Naive thymus-derived CD4-positive, alpha-beta T cell (primary cell): Measurements from ENCODE around the gene PKHD1. TPM values are rescaled to one million over a fixed set of nuclear protein-coding genes. Genes with fewer than 3 reads are reported as not detected.
"Not testable (repeated sequence)": the region's sequence is repeated elsewhere in the genome, so short reads cannot be mapped to it uniquely, and the experiment has no call there.

Experiments used
- ATAC-seq: fragments of 150-1000 bp; cut with Tn5 transposase; 2 replicates; pipeline ENCODE4 v1.10.0; 2021; ENCODE audit warnings: mild to moderate bottlenecking, moderate library complexity
- CTCF ChIA-PET: fragments of 350-600 bp; sonication (Branson Sonifier 250); formaldehyde crosslinking; loops from one replicate; lab custom pipeline; 2021; ENCODE audit warnings: antibody characterized with exemption; lab: Charles Lee
- POLR2A ChIA-PET: fragments of 350-600 bp; sonication (Branson Sonifier 250); formaldehyde crosslinking; loops from one replicate; lab custom pipeline; 2021; ENCODE audit warnings: antibody characterized with exemption, inconsistent platforms; lab: Charles Lee
- DNase-seq, 9 donors: peaks; one replicate each; pipeline versions ENCODE4 v3.0.0 to v3.0.0-alpha.2; 2020 to 2022; ENCODE audit warnings: mixed read lengths in 1 of 9
- H3K27ac ChIP-seq: one replicate; pipeline ENCODE4 v1.7.0; 2013; ENCODE audit warnings: mild to moderate bottlenecking, low read depth, low read length, moderate library complexity
- H3K27me3 ChIP-seq, 2 donors: one replicate each; pipeline ENCODE4 v1.7.0; 2013; ENCODE audit warnings: low read length in 2 of 2, mild to moderate bottlenecking in 2 of 2, moderate library complexity in 2 of 2; ENCODE audit not compliant: control insufficient read depth in 2 of 2, insufficient read depth in 2 of 2
- H3K36me3 ChIP-seq, 3 experiments: 1 replicate in 2 of 3; 2 replicates in 1 of 3; pipeline ENCODE4 v1.7.0; 2013; ENCODE audit warnings: low read length in 3 of 3, mild to moderate bottlenecking in 3 of 3, moderate library complexity in 1 of 3; ENCODE audit not compliant: insufficient read depth in 3 of 3, control insufficient read depth in 2 of 3
- H3K4me1 ChIP-seq, 2 donors: one replicate each; pipeline ENCODE4 v1.7.0; 2013; ENCODE audit warnings: low read length in 2 of 2, mild to moderate bottlenecking in 2 of 2, moderate library complexity in 1 of 2; ENCODE audit not compliant: control insufficient read depth in 2 of 2, insufficient read depth in 2 of 2
- H3K4me3 ChIP-seq: 2 replicates; pipeline ENCODE4 v1.7.0; 2013; ENCODE audit warnings: mild to moderate bottlenecking, low read length
- H3K9me3 ChIP-seq, 3 experiments: 1 replicate in 2 of 3; 2 replicates in 1 of 3; pipeline ENCODE4 v1.7.0; 2013; ENCODE audit warnings: low read length in 3 of 3; ENCODE audit not compliant: control insufficient read depth in 2 of 3
- H3K27ac Mint-ChIP-seq, 9 donors: one replicate each; pipeline ENCODE4 v1.8.0; 2020 to 2022; ENCODE audit warnings: mixed read lengths in 9 of 9, mild to moderate bottlenecking in 8 of 9, moderate library complexity in 5 of 9, inconsistent platforms in 2 of 9
- H3K27me3 Mint-ChIP-seq, 5 donors: one replicate each; pipeline ENCODE4 v1.8.0; 2021 to 2022; ENCODE audit warnings: mixed read lengths in 5 of 5, mild to moderate bottlenecking in 1 of 5
- H3K36me3 Mint-ChIP-seq, 5 donors: one replicate each; pipeline ENCODE4 v1.8.0; 2020 to 2022; ENCODE audit warnings: mixed read lengths in 5 of 5, mild to moderate bottlenecking in 3 of 5, inconsistent platforms in 1 of 5
- H3K4me1 Mint-ChIP-seq, 7 donors: one replicate each; pipeline ENCODE4 v1.8.0; 2020 to 2022; ENCODE audit warnings: mixed read lengths in 7 of 7, mild to moderate bottlenecking in 3 of 7, inconsistent platforms in 1 of 7
- H3K4me3 Mint-ChIP-seq, 10 donors: one replicate each; pipeline ENCODE4 v1.8.0; 2020 to 2022; ENCODE audit warnings: mild to moderate bottlenecking in 10 of 10, mixed read lengths in 10 of 10, moderate library complexity in 6 of 10, inconsistent platforms in 2 of 10
- H3K9me3 Mint-ChIP-seq, 11 donors: one replicate each; pipeline ENCODE4 v1.8.0; 2020 to 2022; ENCODE audit warnings: mixed read lengths in 11 of 11, mild to moderate bottlenecking in 4 of 11, inconsistent platforms in 1 of 11, moderate library complexity in 1 of 11
- intact Hi-C, 2 donors: fragments of 100-400 bp; cut with micrococcal nuclease; formaldehyde crosslinking; loops; one replicate each; pipeline ENCODE4 v1.15.1; 2023
- polyA plus RNA-seq, 2 donors: library from polyadenylated mRNA; unstranded; fragments of 300-500 nt; fragmentation: Illumina TruSeq; gene quantifications; one replicate each; pipeline ENCODE4 v1.2.3, GENCODE V29; 2021
- total RNA-seq, 6 experiments: library from RNA in 5 of 6; stranded (reverse) in 5 of 6; gene quantifications; 1 replicate in 5 of 6; 2 replicates in 1 of 6; pipeline ENCODE4 v1.2.3 and lab custom pipeline; 2021 to 2026

PKHD1 gene
- total and polyA plus RNA-seq, 7 experiments from 2014 or later = not detected

DNA sequence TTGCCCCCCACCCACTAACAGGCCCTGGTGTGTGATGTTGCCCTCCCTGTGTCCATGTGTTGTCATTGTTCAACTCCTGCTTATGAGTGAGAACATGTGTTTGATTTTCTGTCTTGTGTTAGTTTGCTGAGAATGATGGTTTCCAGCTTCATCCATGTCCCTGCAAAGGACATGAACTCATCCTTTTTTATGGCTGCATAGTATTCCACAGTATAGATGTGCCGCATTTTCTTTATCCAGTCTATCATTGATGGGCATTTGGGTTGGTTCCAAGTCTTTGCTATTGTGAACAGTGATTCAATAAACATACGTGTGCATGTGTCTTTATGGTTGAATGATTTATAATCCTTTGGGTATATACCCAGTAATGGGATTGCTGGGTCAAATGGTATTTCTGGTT, 169.1 kb downstream of the PKHD1 start:
- H3K27ac ChIP-seq, H3K4me3 Mint-ChIP-seq, DNase-seq, H3K36me3 Mint-ChIP-seq, H3K4me1 Mint-ChIP-seq, H3K27me3 ChIP-seq, intact Hi-C loops, H3K36me3 ChIP-seq, CTCF ChIA-PET, H3K4me1 ChIP-seq, POLR2A ChIA-PET, H3K4me3 ChIP-seq, H3K9me3 ChIP-seq, H3K27ac Mint-ChIP-seq, ATAC-seq: not testable (repeated sequence)
- peaks cover 0 to 15% (median 6%) of the 10 kb centered on the region in 5 donors for H3K27me3 Mint-ChIP-seq
- H3K9me3 Mint-ChIP-seq = peaks cover 0 to 23% (median 14%) of the 10 kb centered on the region in 11 donors

DNA sequence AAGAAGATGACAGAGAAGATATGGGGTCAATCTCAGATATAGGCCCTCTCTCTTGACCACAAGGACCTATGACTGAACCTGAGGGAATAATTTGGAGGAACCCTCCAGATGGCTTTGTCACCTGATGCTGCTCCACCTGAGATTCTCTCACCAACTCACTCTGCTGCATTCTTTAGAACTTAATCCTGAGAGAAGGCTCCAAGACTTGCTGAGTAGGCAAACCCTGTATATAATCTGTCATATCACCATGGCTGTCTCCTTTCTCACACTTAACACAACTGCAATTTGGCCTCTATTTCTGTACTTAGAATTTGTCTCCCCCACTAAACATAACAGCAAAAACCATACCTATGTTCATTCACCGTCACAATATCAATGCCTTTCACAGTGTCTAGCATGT, 172.3 kb downstream of the PKHD1 start:
- ChIA-PET CTCF (no interaction called here), POLR2A (no interaction called here)
- no peak overlapping the region for H3K4me3 ChIP-seq

DNA sequence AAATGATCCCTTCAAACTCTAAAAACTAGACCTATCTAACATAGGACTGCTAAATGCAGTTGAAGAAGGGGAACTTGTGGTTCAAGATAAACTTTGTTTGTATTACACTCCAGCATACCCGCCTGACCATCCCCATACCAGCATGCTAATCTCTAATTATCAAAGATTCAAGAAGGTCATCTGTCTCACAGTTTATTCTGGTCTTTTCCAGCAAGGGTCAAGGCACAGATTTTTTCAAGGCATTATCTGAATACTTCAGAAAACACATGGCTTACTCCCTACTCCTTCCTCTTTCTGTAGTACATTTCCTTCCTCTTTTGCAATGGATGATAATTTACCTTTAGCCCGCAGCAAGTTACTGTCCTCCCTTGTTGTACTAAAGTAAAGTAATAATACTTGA, 174.1 kb downstream of the PKHD1 start:
- H3K4me1 Mint-ChIP-seq = no peaks in the 10 kb centered on the region
- ChIA-PET CTCF (no interaction called here), POLR2A (no interaction called here)
- intact Hi-C loops = no loop called here
- Histone ChIP-seq H3K36me3 (no peaks in the 10 kb centered on the region), H3K9me3 (no peaks in the 10 kb centered on the region), H3K4me3 (no peak overlapping the region), H3K27ac (no peak overlapping the region), H3K4me1 (no peaks in the 10 kb centered on the region), H3K27me3 (no peaks in the 10 kb centered on the region)
- no peak overlapping the region for H3K4me3 Mint-ChIP-seq
- H3K27me3 Mint-ChIP-seq = peaks cover 9 to 23% (median 15%) of the 10 kb centered on the region in 5 donors
- ATAC-seq (no peak), DNase-seq (no peak)
- no peak overlapping the region for H3K27ac Mint-ChIP-seq
- H3K36me3 Mint-ChIP-seq = no peaks in the 10 kb centered on the region
- H3K9me3 Mint-ChIP-seq = peaks cover 0 to 5% (median 1%) of the 10 kb centered on the region in 11 donors

More for the DNA sequence above, 172.3 kb downstream of the PKHD1 start:
- Histone ChIP-seq H3K27me3 (no peaks in the 10 kb centered on the region), H3K36me3 (no peaks in the 10 kb centered on the region), H3K9me3 (no peaks in the 10 kb centered on the region), H3K4me1 (no peaks in the 10 kb centered on the region), H3K27ac (no peak overlapping the region)
- Mint-ChIP-seq H3K27me3 (peaks cover 6 to 15% (median 10%) of the 10 kb centered on the region in 5 donors), H3K36me3 (no peaks in the 10 kb centered on the region), H3K4me1 (no peaks in the 10 kb centered on the region), H3K4me3 (no peak overlapping the region), H3K27ac (no peak overlapping the region), H3K9me3 (peaks cover 0 to 17% (median 7%) of the 10 kb centered on the region in 11 donors)
- ATAC-seq = no peak
- intact Hi-C loops = no loop called here
- DNase-seq = no peak

- Histone ChIP-seq H3K27ac (no peak overlapping the region), H3K4me3 (no peak overlapping the region), H3K27me3 (no peaks in the 10 kb centered on the region), H3K4me1 (no peaks in the 10 kb centered on the region), H3K9me3 (no peaks in the 10 kb centered on the region), H3K36me3 (no peaks in the 10 kb centered on the region)
- peaks cover 10 to 28% (median 16%) of the 10 kb centered on the region in 5 donors for H3K27me3 Mint-ChIP-seq
- no peaks in the 10 kb centered on the region for H3K4me1 Mint-ChIP-seq
- POLR2A ChIA-PET = no interaction called here
- intact Hi-C loops = no loop called here
- ATAC-seq (no peak), DNase-seq (no peak)
- H3K4me3 Mint-ChIP-seq = no peak overlapping the region
- no peaks in the 10 kb centered on the region for H3K36me3 Mint-ChIP-seq
- no peak overlapping the region for H3K27ac Mint-ChIP-seq
- CTCF ChIA-PET = no interaction called here
- H3K9me3 Mint-ChIP-seq = peaks cover 0 to 5% (median 0%) of the 10 kb centered on the region in 11 donors
Measured at GRCh38 chr6:51910851-51911250, 176.6 kb downstream of the PKHD1 start.

GRCh38 chr6:51908243-51908642, 179.2 kb downstream of the PKHD1 start:
- H3K4me3 ChIP-seq = no peak overlapping the region
- no peaks in the 10 kb centered on the region for H3K27me3 ChIP-seq
- Mint-ChIP-seq H3K4me3 (no peak overlapping the region), H3K36me3 (no peaks in the 10 kb centered on the region), H3K27ac (no peak overlapping the region), H3K27me3 (peaks cover 4 to 28% (median 13%) of the 10 kb centered on the region in 5 donors), H3K9me3 (peaks cover 0 to 5% (median 0%) of the 10 kb centered on the region in 11 donors), H3K4me1 (no peaks in the 10 kb centered on the region)
- H3K36me3 ChIP-seq = no peaks in the 10 kb centered on the region
- ATAC-seq = no peak
- intact Hi-C loops = no loop called here
- ChIA-PET CTCF (no interaction called here), POLR2A (no interaction called here)
- H3K27ac ChIP-seq = no peak overlapping the region
- no peaks in the 10 kb centered on the region for H3K9me3 ChIP-seq
- DNase-seq = no peak
- H3K4me1 ChIP-seq = no peaks in the 10 kb centered on the region

- Mint-ChIP-seq H3K36me3 (no peaks in the 10 kb centered on the region), H3K9me3 (peaks cover 0 to 4% (median 0%) of the 10 kb centered on the region in 11 donors), H3K27me3 (peaks cover 0 to 5% (median 0%) of the 10 kb centered on the region in 5 donors), H3K27ac (no peak overlapping the region), H3K4me1 (no peaks in the 10 kb centered on the region), H3K4me3 (no peak overlapping the region)
- Histone ChIP-seq H3K4me3 (no peak overlapping the region), H3K9me3 (no peaks in the 10 kb centered on the region), H3K4me1 (no peaks in the 10 kb centered on the region), H3K27me3 (no peaks in the 10 kb centered on the region), H3K36me3 (no peaks in the 10 kb centered on the region), H3K27ac (no peak overlapping the region)
- ATAC-seq = no peak
- intact Hi-C loops = no loop called here
- ChIA-PET CTCF (no interaction called here), POLR2A (no interaction called here)
- no peak for DNase-seq
Measured at GRCh38 chr6:51901766-51902764, 185.3 kb downstream of the PKHD1 start.
